Endothelial cell of umbilical vein (primary cell): ENCODE measurements around the gene FGD3. TPM values are rescaled to one million over a fixed set of nuclear protein-coding genes. Genes with fewer than 3 reads are reported as not detected.

ENCODE experiments used
- BruUV-seq: library from RNA; stranded (reverse); fragments of 400-500 nt; replicated peaks from 2 replicates; lab custom pipeline; 2021; lab: Mats Ljungman, UMichigan
- CTCF ChIA-PET: fragments of 300-600, 350-600 bp; sonication (Branson Sonifier 250); formaldehyde crosslinking; loops from one replicate; lab custom pipeline; 2021; ENCODE audit warnings: antibody characterized with exemption, inconsistent platforms; lab: Charles Lee
- POLR2A ChIA-PET: fragments of 300-600, 350-600 bp; sonication (Branson Sonifier 250); formaldehyde crosslinking; loops from one replicate; lab custom pipeline; 2021; ENCODE audit warnings: antibody characterized with exemption, inconsistent platforms; lab: Charles Lee
- DNase-seq: peaks from one replicate; pipeline ENCODE4 v3.0.0-alpha.2; 2011; ENCODE audit warnings: low read depth, low spot score
- FAIRE-seq: peaks from 2 replicates; lab custom pipeline; 2011; peaks lifted over from hg19 to GRCh38; lab: Jason Lieb, UNC
- H2AFZ ChIP-seq: 2 replicates; pipeline ENCODE4 v1.6.0; 2012; ENCODE audit warnings: low read depth, low read length, control low read depth, inconsistent platforms
- H3K27ac ChIP-seq: 2 replicates; pipeline ENCODE4 v1.5.1; 2011; ENCODE audit warnings: low read depth, mild to moderate bottlenecking, control low read depth, low read length, moderate library complexity; ENCODE audit not compliant: insufficient read depth
- H3K27me3 ChIP-seq, 2 experiments: 2 replicates each; pipeline versions ENCODE4 v1.6.0 to v1.6.1; 2011; ENCODE audit warnings: low read length in 2 of 2, mixed read lengths in 1 of 2; ENCODE audit not compliant: control insufficient read depth in 2 of 2, insufficient read depth in 2 of 2
- H3K36me3 ChIP-seq, 2 experiments: 2 replicates in 1 of 2; 3 replicates in 1 of 2; pipeline ENCODE4 v1.5.1; 2011; ENCODE audit warnings: low read length in 2 of 2, mild to moderate bottlenecking in 1 of 2, moderate library complexity in 1 of 2; ENCODE audit not compliant: control insufficient read depth in 2 of 2, insufficient read depth in 2 of 2; ENCODE audit errors: extremely low read depth in 1 of 2
- H3K4me1 ChIP-seq: 3 replicates; pipeline ENCODE4 v1.5.1; 2011; ENCODE audit warnings: mild to moderate bottlenecking, low read length; ENCODE audit not compliant: control insufficient read depth, insufficient read depth; ENCODE audit errors: extremely low read depth
- H3K4me2 ChIP-seq: 2 replicates; pipeline ENCODE4 v1.6.1; 2011; ENCODE audit warnings: low read length, control low read depth, mixed read lengths; ENCODE audit not compliant: insufficient read depth
- H3K4me3 ChIP-seq, 3 experiments: fragments of 200-600 bp in 1 of 3; sonication (generic), shearing (Covaris generic) in 1 of 3; replicated peaks in 1 of 3; 2 replicates each; pipeline ENCODE4 v1.5.1; 2011 to 2016; ENCODE audit warnings: control low read depth in 3 of 3, low read length in 3 of 3, mild to moderate bottlenecking in 2 of 3, inconsistent platforms in 1 of 3, low read depth in 1 of 3, moderate library complexity in 1 of 3; ENCODE audit not compliant: insufficient read depth in 1 of 3
- H3K79me2 ChIP-seq: 2 replicates; pipeline ENCODE4 v1.6.0; 2012; ENCODE audit warnings: low read length, inconsistent platforms; ENCODE audit not compliant: control insufficient read depth, insufficient read depth
- H3K9ac ChIP-seq: replicated peaks from 2 replicates; pipeline ENCODE3; 2011; ENCODE audit warnings: low read length, control low read depth; ENCODE audit not compliant: insufficient read depth; ENCODE audit errors: extremely low read depth
- H3K9me1 ChIP-seq: replicated peaks from 3 replicates; pipeline ENCODE4 v1.6.0; 2011; ENCODE audit warnings: mild to moderate bottlenecking, low read length; ENCODE audit not compliant: control insufficient read depth, insufficient read depth; ENCODE audit errors: extremely low read depth
- H3K9me3 ChIP-seq: replicated peaks from 2 replicates; pipeline ENCODE4 v1.5.1; 2012; ENCODE audit warnings: low read length, inconsistent platforms; ENCODE audit not compliant: control insufficient read depth, insufficient read depth
- H4K20me1 ChIP-seq: replicated peaks from 2 replicates; pipeline ENCODE3; 2011; ENCODE audit warnings: mild to moderate bottlenecking, low read length; ENCODE audit not compliant: control insufficient read depth, insufficient read depth; ENCODE audit errors: extremely low read depth
- CTCF ChIP-seq, 2 donors: IDR thresholded peaks; 1 replicate in 1 of 2; 2 replicates in 1 of 2; pipeline ENCODE4 v1.5.1; 2011; ENCODE audit warnings: low read length in 2 of 2, mild to moderate bottlenecking in 2 of 2, moderate library complexity in 2 of 2, control low read depth in 1 of 2, inconsistent platforms in 1 of 2, low read depth in 1 of 2; ENCODE audit not compliant: insufficient read depth in 1 of 2; ENCODE audit errors: extremely low read depth in 1 of 2
- EZH2 ChIP-seq: IDR thresholded peaks from 2 replicates; pipeline ENCODE4 v1.6.1; 2012; ENCODE audit warnings: borderline replicate concordance, low read depth, mild to moderate bottlenecking, moderate library complexity, low read length, inconsistent platforms; ENCODE audit not compliant: severe bottlenecking
- FOS ChIP-seq: IDR thresholded peaks from 2 replicates; pipeline ENCODE4 v1.6.1; 2011; ENCODE audit warnings: mild to moderate bottlenecking, low read length, moderate library complexity, borderline replicate concordance; ENCODE audit not compliant: insufficient read depth
- GATA2 ChIP-seq: IDR thresholded peaks from 2 replicates; pipeline ENCODE4 v1.7.0; 2011; ENCODE audit warnings: low read depth, mild to moderate bottlenecking, moderate library complexity, mixed read lengths, low read length; ENCODE audit not compliant: insufficient read length, insufficient read depth
- JUN ChIP-seq: IDR thresholded peaks from 2 replicates; pipeline ENCODE4 v1.6.1; 2011; ENCODE audit warnings: borderline replicate concordance, low read depth; ENCODE audit not compliant: insufficient read length, insufficient read depth
- MAX ChIP-seq: IDR thresholded peaks from 2 replicates; pipeline ENCODE4 v1.6.1; 2011; ENCODE audit not compliant: insufficient read depth, insufficient read length
- MYC ChIP-seq: IDR thresholded peaks from one replicate; pipeline ENCODE4 v1.6.1; 2011; ENCODE audit warnings: mild to moderate bottlenecking, low read depth, low read length
- POLR2A ChIP-seq: IDR thresholded peaks from 2 replicates; pipeline ENCODE4 v1.6.1; 2012; ENCODE audit warnings: low read depth, mild to moderate bottlenecking, control low read depth, low read length
- POLR2AphosphoS5 ChIP-seq: IDR thresholded peaks from 2 replicates; pipeline ENCODE4 v1.6.1; 2012; ENCODE audit warnings: low read depth, mild to moderate bottlenecking, control low read depth, low read length, moderate library complexity; ENCODE audit not compliant: insufficient read depth
- dilution Hi-C: fragments of 300-500 bp; cut with MboI; formaldehyde crosslinking; loops from one replicate; pipeline ENCODE4 v1.15.0; 2019; ENCODE audit warnings: low sequenced_read_pairs; ENCODE audit not compliant: extremely low pct_ligation_motif_present
- intact Hi-C: fragments of 100-400 bp; cut with micrococcal nuclease; formaldehyde crosslinking; loops from one replicate; pipeline ENCODE4 v1.10.0; 2022
- polyA plus RNA-seq, 4 experiments: library from polyadenylated mRNA; depleted of rRNA in 3 of 4; stranded (reverse) in 3 of 4; unstranded in 1 of 4; fragments of >200 nt; gene quantifications; 2 replicates each; pipeline versions ENCODE4 v1.2.1 to v1.2.3, GENCODE V29; 2011 to 2012; ENCODE audit warnings: missing spikeins in 1 of 4
- total RNA-seq: library from RNA; stranded (reverse); gene quantifications from 2 replicates; pipeline ENCODE4 v1.2.3, GENCODE V29; 2021

Gene FGD3
- total and polyA plus RNA-seq, 2 donors (not counting 3 experiments of a cell fraction or from before 2014, with no cell fraction given) = not detected

DNA sequence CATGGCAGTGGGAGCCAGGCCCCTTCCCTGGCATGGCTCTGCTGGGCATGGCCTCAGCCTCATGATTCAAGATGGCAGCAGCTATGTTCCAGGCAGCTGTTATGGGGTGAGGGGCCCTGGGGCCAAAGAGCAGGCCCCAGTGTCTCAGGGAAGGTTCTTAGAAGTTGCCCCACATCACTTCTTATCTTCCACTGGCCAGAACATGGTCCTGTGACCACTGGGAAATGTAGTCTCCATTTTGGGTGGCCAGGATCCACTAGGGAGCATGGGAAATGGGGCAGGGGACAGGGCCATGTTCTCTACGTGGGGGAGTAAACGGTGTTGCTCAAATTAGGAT lies 129.4 kb downstream of the FGD3 start:
- CTCF ChIA-PET = no interaction called here
- POLR2A ChIA-PET = no interaction called here
- H3K79me2 ChIP-seq = no peaks in the 10 kb centered on the region

More for the DNA sequence above, 129.4 kb downstream of the FGD3 start:
- BruUV-seq = no TSS peak
- Histone ChIP-seq H3K9me3 (no peaks in the 10 kb centered on the region), H3K27me3 (no peaks in the 10 kb centered on the region), H3K27ac (no peak overlapping the region), H3K9me1 (no peaks in the 10 kb centered on the region), H3K36me3 (no peaks in the 10 kb centered on the region), H2AFZ (no peak overlapping the region), H3K4me2 (no peak overlapping the region), H4K20me1 (no peaks in the 10 kb centered on the region), H3K4me3 (no peak overlapping the region), H3K9ac (no peak overlapping the region), H3K4me1 (no peaks in the 10 kb centered on the region)
- FAIRE-seq = no peak
- intact Hi-C loops (no loop called here), dilution Hi-C loops (no loop called here)
- DNase-seq = no peak
- TF ChIP-seq MYC (no peak), EZH2 (no peak), FOS (no peak), CTCF (IDR thresholded peaks at IDR 0.05; ENCODE audit: extremely low read depth in 1 of 2, insufficient read depth in 1 of 2, low read depth in 1 of 2, low read length in 2 of 2) (no peak), GATA2 (no peak), POLR2AphosphoS5 (no peak), POLR2A (no peak), MAX (no peak), JUN (no peak)
